Smooth muscle cell (in vitro differentiated cells): ENCODE results near the gene LECT2. TPM values are rescaled to one million over a fixed set of nuclear protein-coding genes. Genes with fewer than 3 reads are reported as not detected.

ENCODE experiments used
- DNase-seq: peaks from one replicate; lab custom pipeline; 2025; ENCODE audit not compliant: unreplicated experiment; lab: John Stamatoyannopoulos, UW
- H2AFZ ChIP-seq: fragments of 200-600 bp; sonication (generic); 2 replicates; pipeline ENCODE4 v1.6.0; 2016; ENCODE audit warnings: antibody characterized with exemption, low read depth, mild to moderate bottlenecking
- H3F3A ChIP-seq: fragments of 200-600 bp; sonication (generic); 2 replicates; pipeline ENCODE4 v1.6.0; 2017; ENCODE audit warnings: antibody characterized with exemption, low read depth
- H3K27ac ChIP-seq: fragments of 200-600 bp; sonication (generic); 2 replicates; pipeline ENCODE4 v1.5.1; 2016; ENCODE audit warnings: low read depth, mild to moderate bottlenecking
- H3K27me3 ChIP-seq: fragments of 200-600 bp; sonication (generic); 2 replicates; pipeline ENCODE4 v1.6.1; 2016; ENCODE audit warnings: low read depth, mild to moderate bottlenecking
- H3K36me3 ChIP-seq: fragments of 200-600 bp; sonication (generic); 2 replicates; pipeline ENCODE4 v1.5.1; 2016; ENCODE audit warnings: low read depth
- H3K4me1 ChIP-seq: fragments of 200-600 bp; sonication (generic); 2 replicates; pipeline ENCODE4 v1.5.1; 2016; ENCODE audit warnings: low read depth
- H3K4me2 ChIP-seq: fragments of 200-600 bp; sonication (generic); 2 replicates; pipeline ENCODE4 v1.6.0; 2016; ENCODE audit warnings: mild to moderate bottlenecking
- H3K4me3 ChIP-seq: fragments of 200-600 bp; sonication (generic); 2 replicates; pipeline ENCODE4 v1.5.1; 2016; ENCODE audit warnings: mild to moderate bottlenecking
- H3K79me2 ChIP-seq: fragments of 200-600 bp; sonication (generic); 2 replicates; pipeline ENCODE4 v1.6.0; 2016; ENCODE audit warnings: low read depth, mild to moderate bottlenecking
- H3K9ac ChIP-seq: fragments of 200-600 bp; sonication (generic); 2 replicates; pipeline ENCODE4 v1.6.0; 2016; ENCODE audit warnings: low read depth
- H3K9me3 ChIP-seq: fragments of 200-600 bp; sonication (generic); replicated peaks from 2 replicates; pipeline ENCODE4 v1.5.1; 2016; ENCODE audit warnings: low read depth
- H4K20me1 ChIP-seq: fragments of 200-600 bp; sonication (generic); 2 replicates; pipeline ENCODE4 v1.6.0; 2016; ENCODE audit warnings: low read depth
- WGBS: methylation state at CpG from one replicate; pipeline ENCODE4 v1.1.7; 2016; ENCODE audit warnings: low lambda C conversion rate; 5-methylcytosine and 5-hydroxymethylcytosine counted together
- polyA plus RNA-seq: library from polyadenylated mRNA; unstranded; fragments of >200 nt; fragmentation: Nextera tagmentation; extraction: Ambion mirVana; gene quantifications from 2 replicates; pipeline ENCODE4 v1.2.1, GENCODE V29; 2016
- total RNA-seq: library from RNA; depleted of rRNA; stranded (reverse); fragments of >200 nt; gene quantifications from 2 replicates; pipeline ENCODE4 v1.2.3, GENCODE V29; 2014
- TF ChIP-seq, protein P1 (sequence below): fragments of 200-600 bp; sonication (generic); IDR thresholded peaks from 2 replicates; pipeline ENCODE4 v1.5.1; 2017; ENCODE audit warnings: borderline replicate concordance, mild to moderate bottlenecking, antibody characterized with exemption; ENCODE audit not compliant: insufficient read depth, poor library complexity, severe bottlenecking

LECT2 gene
- total and polyA plus RNA-seq, 2 experiments from 2014 or later, result not detected

DNA sequence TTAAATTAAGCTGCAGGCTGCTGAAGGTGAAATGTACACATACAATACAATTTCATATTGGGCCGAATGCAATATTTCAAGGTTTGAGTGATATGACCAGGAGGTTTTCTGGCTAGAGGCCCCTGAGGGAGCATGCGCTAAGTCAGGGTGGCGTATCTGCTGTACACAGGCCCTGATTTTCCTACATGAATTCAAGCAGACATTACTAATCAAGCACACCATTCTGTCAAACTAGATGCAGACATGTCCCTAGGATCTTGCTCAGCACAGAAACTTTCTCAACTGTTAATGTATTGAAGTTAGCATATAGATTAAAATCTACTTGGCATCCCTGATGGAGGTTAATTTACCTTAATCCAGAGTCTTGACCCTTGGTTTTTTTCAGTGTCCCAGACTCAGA lies 10.7 kb upstream of the LECT2 start:
- no peak overlapping the region for H2AFZ ChIP-seq
- 96% methylated on average over 3 of the region's 3 CpGs for WGBS

DNA sequence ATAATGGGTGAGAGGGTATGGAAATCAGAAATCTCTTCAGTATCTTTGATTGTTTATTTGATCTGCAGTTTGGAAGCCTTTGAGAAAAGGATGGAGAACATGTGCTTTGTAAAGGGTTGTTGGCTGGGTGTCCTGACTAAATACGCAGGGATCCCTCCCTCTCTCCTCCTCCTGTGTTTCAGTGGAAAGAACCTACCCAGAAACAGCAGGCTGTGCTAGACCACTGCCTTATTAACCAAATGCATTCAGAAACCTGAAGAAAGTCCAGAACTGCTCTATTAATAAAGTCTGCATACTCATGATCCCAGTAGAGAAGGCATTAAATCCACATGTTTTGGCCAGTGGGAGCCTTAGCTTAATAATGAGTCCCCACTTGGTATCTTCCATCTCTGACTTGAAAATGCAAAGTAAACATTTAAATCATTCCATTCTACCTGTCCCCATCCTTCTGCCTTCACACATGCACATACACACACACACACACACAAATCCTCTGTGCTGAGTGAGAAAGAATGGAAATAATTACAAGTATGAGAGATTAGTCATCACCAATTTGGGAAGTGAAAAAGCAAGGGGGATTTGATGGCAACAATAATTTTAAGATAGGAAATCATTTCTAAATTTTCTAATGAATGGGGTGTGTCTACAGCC lies 10.0 kb upstream of the LECT2 start:
- DNase-seq, result no peak
- Histone ChIP-seq H3K36me3 (no peaks in the 10 kb centered on the region), H2AFZ (no peak overlapping the region), H3K4me1 (no peaks in the 10 kb centered on the region), H4K20me1 (no peaks in the 10 kb centered on the region), H3K79me2 (no peaks in the 10 kb centered on the region), H3K4me3 (no peak overlapping the region), H3F3A (no peaks in the 10 kb centered on the region), H3K9me3 (no peaks in the 10 kb centered on the region), H3K27ac (no peak overlapping the region), H3K4me2 (no peak overlapping the region), H3K9ac (no peak overlapping the region), H3K27me3 (no peaks in the 10 kb centered on the region)
- 91% methylated on average over 1 of the region's 1 CpG for WGBS
- TF ChIP-seq, protein P1, sequence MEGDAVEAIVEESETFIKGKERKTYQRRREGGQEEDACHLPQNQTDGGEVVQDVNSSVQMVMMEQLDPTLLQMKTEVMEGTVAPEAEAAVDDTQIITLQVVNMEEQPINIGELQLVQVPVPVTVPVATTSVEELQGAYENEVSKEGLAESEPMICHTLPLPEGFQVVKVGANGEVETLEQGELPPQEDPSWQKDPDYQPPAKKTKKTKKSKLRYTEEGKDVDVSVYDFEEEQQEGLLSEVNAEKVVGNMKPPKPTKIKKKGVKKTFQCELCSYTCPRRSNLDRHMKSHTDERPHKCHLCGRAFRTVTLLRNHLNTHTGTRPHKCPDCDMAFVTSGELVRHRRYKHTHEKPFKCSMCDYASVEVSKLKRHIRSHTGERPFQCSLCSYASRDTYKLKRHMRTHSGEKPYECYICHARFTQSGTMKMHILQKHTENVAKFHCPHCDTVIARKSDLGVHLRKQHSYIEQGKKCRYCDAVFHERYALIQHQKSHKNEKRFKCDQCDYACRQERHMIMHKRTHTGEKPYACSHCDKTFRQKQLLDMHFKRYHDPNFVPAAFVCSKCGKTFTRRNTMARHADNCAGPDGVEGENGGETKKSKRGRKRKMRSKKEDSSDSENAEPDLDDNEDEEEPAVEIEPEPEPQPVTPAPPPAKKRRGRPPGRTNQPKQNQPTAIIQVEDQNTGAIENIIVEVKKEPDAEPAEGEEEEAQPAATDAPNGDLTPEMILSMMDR, result no peak

More for the DNA sequence above, 10.7 kb upstream of the LECT2 start:
- no peak overlapping the region for H3K4me3 ChIP-seq
- no peaks in the 10 kb centered on the region for H3K36me3 ChIP-seq
- no peaks in the 10 kb centered on the region for H3K9me3 ChIP-seq
- no peaks in the 10 kb centered on the region for H3F3A ChIP-seq
- H3K4me2 ChIP-seq, result no peak overlapping the region
- no peak overlapping the region for H3K27ac ChIP-seq
- DNase-seq, result no peak
- H3K27me3 ChIP-seq, result no peaks in the 10 kb centered on the region
- no peaks in the 10 kb centered on the region for H4K20me1 ChIP-seq
- H3K79me2 ChIP-seq, result no peaks in the 10 kb centered on the region
- H3K9ac ChIP-seq, result no peak overlapping the region
- TF ChIP-seq, protein P1, result no peak
- H3K4me1 ChIP-seq, result no peaks in the 10 kb centered on the region

DNA sequence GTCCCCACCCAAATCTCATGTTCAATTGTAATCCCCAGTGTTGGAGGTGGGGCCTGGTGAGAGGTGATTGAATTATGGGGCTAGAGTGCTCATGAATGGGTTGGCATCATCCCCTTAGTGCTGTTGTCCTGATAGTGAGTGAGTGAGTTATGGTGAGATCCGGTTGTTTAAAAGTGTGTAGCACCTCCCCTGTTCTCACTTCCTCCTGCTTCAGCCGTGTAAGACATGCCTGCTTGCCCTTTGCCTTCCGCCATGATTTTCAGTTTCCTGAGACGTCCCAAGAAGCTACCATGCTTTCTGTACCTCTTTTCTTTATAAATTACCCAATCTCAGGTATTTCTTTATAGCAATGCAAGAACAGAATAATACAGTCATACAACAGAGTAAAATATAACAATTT lies 742 bp upstream of the LECT2 start:
- H3K9ac ChIP-seq, result no peak overlapping the region
- no peaks in the 10 kb centered on the region for H3K36me3 ChIP-seq
- H3K4me2 ChIP-seq, result no peak overlapping the region
- H3F3A ChIP-seq, result no peaks in the 10 kb centered on the region
- no peak for DNase-seq
- no peaks in the 10 kb centered on the region for H3K79me2 ChIP-seq
- TF ChIP-seq, protein P1, result no peak
- H2AFZ ChIP-seq, result no peak overlapping the region
- H3K9me3 ChIP-seq, result no peaks in the 10 kb centered on the region
- no peak overlapping the region for H3K4me3 ChIP-seq
- H3K4me1 ChIP-seq, result peaks cover 9% of the 10 kb centered on the region
- 90% methylated on average over 4 of the region's 4 CpGs for WGBS
- no peaks in the 10 kb centered on the region for H3K27me3 ChIP-seq
- no peaks in the 10 kb centered on the region for H4K20me1 ChIP-seq
- H3K27ac ChIP-seq, result no peak overlapping the region

DNA sequence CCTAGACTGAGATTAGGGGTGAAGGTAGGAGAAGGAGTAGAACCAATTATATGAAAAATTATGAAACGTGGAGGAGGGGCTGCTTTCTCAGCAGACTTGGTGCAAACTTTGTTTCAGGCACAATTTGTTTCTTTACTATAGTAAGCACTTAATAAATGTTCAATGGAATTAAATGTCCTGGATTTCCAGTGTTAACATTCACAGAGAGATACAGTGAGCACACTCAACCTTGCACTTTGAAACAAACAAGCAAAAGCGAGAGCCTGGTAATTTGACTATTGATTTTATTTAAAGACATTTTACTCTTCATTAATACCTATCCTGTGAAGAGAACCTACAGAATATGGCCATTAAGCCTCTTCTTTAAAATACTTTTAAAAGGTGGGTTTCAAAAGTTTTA lies 933 bp downstream of the LECT2 start:
- Histone ChIP-seq H3K27ac (no peak overlapping the region), H2AFZ (no peak overlapping the region), H3K27me3 (no peaks in the 10 kb centered on the region), H3K9ac (no peak overlapping the region), H4K20me1 (no peaks in the 10 kb centered on the region), H3K79me2 (no peaks in the 10 kb centered on the region), H3F3A (no peaks in the 10 kb centered on the region), H3K36me3 (no peaks in the 10 kb centered on the region), H3K4me1 (peaks cover 7% of the 10 kb centered on the region), H3K9me3 (no peaks in the 10 kb centered on the region), H3K4me2 (no peak overlapping the region), H3K4me3 (no peak overlapping the region)
- 90% methylated on average over 2 of the region's 2 CpGs for WGBS
- TF ChIP-seq, protein P1, result no peak
- no peak for DNase-seq
